SU-DHL-6 (cell line): ENCODE data around the gene DPP10.

ENCODE experiments used
- H2AFZ ChIP-seq: fragments of 200-600 bp; sonication (generic); 2 replicates; pipeline ENCODE4 v1.6.1; 2014; ENCODE audit warnings: low read depth, mild to moderate bottlenecking, moderate library complexity, mixed read lengths, antibody characterized with exemption, low read length; ENCODE audit not compliant: severe bottlenecking
- H3F3A ChIP-seq: fragments of 200-600 bp; shearing (Covaris generic); 2 replicates; pipeline ENCODE4 v1.6.0; 2016; ENCODE audit warnings: antibody characterized with exemption, mild to moderate bottlenecking; ENCODE audit not compliant: insufficient read depth
- H3K27ac ChIP-seq: fragments of 200-600 bp; sonication (generic); 2 replicates; pipeline ENCODE4 v1.5.1; 2016; ENCODE audit warnings: low read depth, mild to moderate bottlenecking, low read length, moderate library complexity, mixed read lengths
- H3K27me3 ChIP-seq: fragments of 200-600 bp; sonication (generic), shearing (Covaris generic); 2 replicates; pipeline ENCODE4 v1.6.0; 2014; ENCODE audit warnings: mild to moderate bottlenecking, low read length
- H3K36me3 ChIP-seq: fragments of 200-600 bp; sonication (generic); 2 replicates; pipeline ENCODE4 v1.6.1; 2014; ENCODE audit warnings: mild to moderate bottlenecking, low read length, mixed read lengths
- H3K4me2 ChIP-seq: fragments of 300-600, 200-600 bp; shearing (Covaris generic), sonication (generic); 2 replicates; pipeline ENCODE4 v1.6.0; 2014; ENCODE audit warnings: low read length, low read depth, mild to moderate bottlenecking; ENCODE audit not compliant: poor library complexity, severe bottlenecking
- H3K4me3 ChIP-seq: fragments of 200-600 bp; sonication (generic); 2 replicates; pipeline ENCODE4 v1.5.1; 2014; ENCODE audit warnings: antibody characterized with exemption, low read length, mild to moderate bottlenecking, mixed read lengths; ENCODE audit not compliant: insufficient read depth, poor library complexity, severe bottlenecking
- H3K79me2 ChIP-seq: fragments of 200-600 bp; sonication (generic); 2 replicates; pipeline ENCODE4 v1.6.1; 2014; ENCODE audit warnings: mild to moderate bottlenecking, low read length, moderate library complexity; ENCODE audit not compliant: insufficient read depth
- H3K9ac ChIP-seq: fragments of 200-600 bp; sonication (generic); 2 replicates; pipeline ENCODE4 v1.7.0; 2014; ENCODE audit warnings: mild to moderate bottlenecking, low read length
- H3K9me2 ChIP-seq: fragments of 200-600 bp; sonication (generic); replicated peaks from 2 replicates; pipeline ENCODE4 v1.6.1; 2014; ENCODE audit warnings: low read length; ENCODE audit not compliant: insufficient read depth
- H3K9me3 ChIP-seq: fragments of 200-600 bp; sonication (generic); 2 replicates; pipeline ENCODE4 v1.6.1; 2014; ENCODE audit warnings: low read length, mixed read lengths; ENCODE audit not compliant: insufficient read depth
- H4K20me1 ChIP-seq: fragments of 200-600 bp; sonication (generic); 2 replicates; pipeline ENCODE4 v1.6.1; 2014; ENCODE audit warnings: low read depth, mild to moderate bottlenecking, antibody characterized with exemption, low read length, moderate library complexity, mixed read lengths
- CTCF ChIP-seq: fragments of 200-600 bp; sonication (generic); IDR thresholded peaks from one replicate; pipeline ENCODE4 v1.5.1; 2017; ENCODE audit warnings: antibody characterized with exemption, mild to moderate bottlenecking, low read length, moderate library complexity; ENCODE audit not compliant: insufficient read depth, poor library complexity, severe bottlenecking
- EZH2phosphoT487 ChIP-seq: fragments of 200-600 bp; sonication (generic), shearing (Covaris generic); conservative IDR thresholded peaks from 2 replicates; pipeline ENCODE4 v1.6.1; 2018; ENCODE audit warnings: mild to moderate bottlenecking, antibody characterized with exemption, low read length, moderate library complexity, mixed read lengths

Gene DPP10

GRCh38 chr2:115782286-115782685 lies 1339.8 kb downstream of the DPP10 start:
- Histone ChIP-seq H3K79me2 (no peaks in the 10 kb centered on the region), H3K9ac (no peak overlapping the region), H3K36me3 (no peaks in the 10 kb centered on the region), H3K27me3 (no peaks in the 10 kb centered on the region), H4K20me1 (no peaks in the 10 kb centered on the region), H3K4me3 (no peak overlapping the region), H3K9me3 (no peaks in the 10 kb centered on the region), H3F3A (no peaks in the 10 kb centered on the region), H2AFZ (no peak overlapping the region), H3K9me2 (no peaks in the 10 kb centered on the region), H3K27ac (no peak overlapping the region), H3K4me2 (no peak overlapping the region)
- TF ChIP-seq EZH2phosphoT487 = no peak
- TF ChIP-seq CTCF = no peak

- Histone ChIP-seq H3K36me3 (no peaks in the 10 kb centered on the region), H4K20me1 (no peaks in the 10 kb centered on the region), H3K27ac (no peak overlapping the region), H3K9me2 (no peaks in the 10 kb centered on the region; the same call in 1 of the 2 replicates), H3K4me3 (no peak overlapping the region), H3K9ac (no peak overlapping the region), H3K79me2 (no peaks in the 10 kb centered on the region), H2AFZ (no peak overlapping the region), H3K27me3 (no peaks in the 10 kb centered on the region), H3F3A (no peaks in the 10 kb centered on the region), H3K4me2 (no peak overlapping the region), H3K9me3 (no peaks in the 10 kb centered on the region)
- no peak for TF ChIP-seq EZH2phosphoT487
- no peak for TF ChIP-seq CTCF
These were observed 1353.6 kb downstream of the DPP10 start for GRCh38 chr2:115796078-115796477.

DNA sequence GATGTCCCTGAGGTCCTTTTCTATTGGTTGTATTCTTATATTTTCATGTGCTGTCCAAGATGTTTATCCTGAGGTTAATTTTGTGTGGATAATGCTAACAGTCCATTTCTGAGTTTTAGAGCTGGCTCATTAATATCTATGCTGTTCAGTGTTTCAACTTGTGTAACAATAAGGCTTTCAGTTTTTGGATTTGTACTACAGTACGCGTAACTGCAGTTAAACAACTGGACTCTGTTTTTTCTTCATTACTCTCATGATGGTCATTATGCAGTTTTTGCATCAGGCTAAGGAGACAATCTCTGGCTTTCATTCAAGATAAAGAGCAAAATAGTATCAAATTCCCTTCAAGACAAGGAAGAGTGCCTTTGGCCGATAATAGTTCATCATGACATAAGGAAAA lies 1364.8 kb downstream of the DPP10 start:
- Histone ChIP-seq H3K27ac (no peak overlapping the region), H3K9me2 (no peaks in the 10 kb centered on the region), H3K4me2 (no peak overlapping the region), H2AFZ (no peak overlapping the region), H3K9ac (no peak overlapping the region), H3K9me3 (0 out of 2 replicates have a peak, but pooled peaks cover 3% of the 10 kb centered on the region), H3K4me3 (no peak overlapping the region), H4K20me1 (no peaks in the 10 kb centered on the region), H3F3A (no peaks in the 10 kb centered on the region), H3K27me3 (no peaks in the 10 kb centered on the region), H3K36me3 (no peaks in the 10 kb centered on the region), H3K79me2 (no peaks in the 10 kb centered on the region)
- TF ChIP-seq EZH2phosphoT487 (no peak), CTCF (no peak)

DNA sequence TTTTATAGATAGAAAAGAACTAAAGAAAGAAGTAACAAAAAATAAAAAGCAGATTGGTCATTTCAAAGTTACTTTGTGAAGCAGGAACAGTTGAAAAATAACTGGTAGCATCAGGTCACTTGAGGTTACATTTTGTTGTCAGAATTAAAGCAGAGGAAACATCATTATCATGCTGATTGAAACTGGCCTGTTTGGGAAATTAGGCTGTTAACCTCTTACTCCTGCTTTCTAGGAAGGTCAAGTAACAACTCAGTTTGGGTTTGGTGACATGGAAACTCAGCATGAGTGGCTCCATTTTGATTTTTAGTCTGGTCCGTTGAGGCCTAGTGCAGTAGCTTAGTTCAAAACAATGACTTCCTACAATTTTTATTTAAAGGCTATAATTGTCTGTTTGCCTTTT lies 1383.5 kb downstream of the DPP10 start:
- Histone ChIP-seq H3K27ac (no peak overlapping the region), H3K9me3 (no peaks in the 10 kb centered on the region), H3K79me2 (no peaks in the 10 kb centered on the region), H4K20me1 (no peaks in the 10 kb centered on the region; the same call in 1 of the 2 replicates), H2AFZ (no peak overlapping the region), H3K36me3 (no peaks in the 10 kb centered on the region), H3K9me2 (no peaks in the 10 kb centered on the region), H3K4me2 (no peak overlapping the region), H3K9ac (no peak overlapping the region), H3F3A (no peaks in the 10 kb centered on the region), H3K27me3 (no peaks in the 10 kb centered on the region), H3K4me3 (no peak overlapping the region)
- TF ChIP-seq CTCF = no peak
- TF ChIP-seq EZH2phosphoT487 = no peak
